Measurements from ENCODE around the gene EFCAB8. TPM values are rescaled to one million over a fixed set of nuclear protein-coding genes. Genes with fewer than 3 reads are reported as not detected.

The EFCAB8 gene
- total RNA-seq, 2 experiments from 2014 or later: not detected

- H3K4me1 ChIP-seq (ENCODE audit: insufficient read depth, low read length, poor library complexity, severe bottlenecking): peaks cover 5% of the 10 kb centered on the region
- TF ChIP-seq CTCF (conservative IDR thresholded peaks at IDR 0.05; ENCODE audit: low read length): no peak
- TF ChIP-seq EZH2phosphoT487 (IDR thresholded peaks at IDR 0.05; ENCODE audit: borderline replicate concordance, low read depth, low read length): no peak
- no peaks in the 10 kb centered on the region for H3K79me2 ChIP-seq (ENCODE audit: insufficient read depth, low read depth, low read length)
- no TSS peak for BruUV-seq (replicated peaks)
- no peak overlapping the region for H3K27ac ChIP-seq (ENCODE audit: low read depth, low read length, poor library complexity, severe bottlenecking)
- no peak for DNase-seq (ENCODE audit: low spot score)
- no peaks in the 10 kb centered on the region for H4K20me1 ChIP-seq (ENCODE audit: insufficient read depth, low read length)
- H3K4me3 ChIP-seq (ENCODE audit: low read depth, low read length, poor library complexity, severe bottlenecking): no peak overlapping the region
- intact Hi-C loops (cut with micrococcal nuclease; ENCODE audit: unreplicated experiment): no loop called here
- H3K36me3 ChIP-seq (ENCODE audit: insufficient read depth, low read length): no peaks in the 10 kb centered on the region
- ChIA-PET POLR2A (interaction anchor here (0.6 kb wide), 1 partner anchor 41 kb away, joined by 3 read pairs; no protein-coding TSS in a partner anchor), CTCF (ENCODE audit: unreplicated experiment) (interaction anchor here (0.7 kb wide), 1 partner anchor 159 kb away, joined by 3 read pairs; no protein-coding TSS in a partner anchor)
- H3K9me3 ChIP-seq (ENCODE audit: low read length): no peaks in the 10 kb centered on the region
- H3K4me2 ChIP-seq (ENCODE audit: low read length): no peak overlapping the region
- H2AFZ ChIP-seq (ENCODE audit: low read length): no peak overlapping the region
- no peaks in the 10 kb centered on the region for H3K9me2 ChIP-seq (ENCODE audit: insufficient read depth, low read length)
Measured at GRCh38 chr20:32977281-32978008, 118.7 kb downstream of the EFCAB8 start.

GRCh38 chr20:32978009-32978335 is 119.2 kb downstream of the EFCAB8 start:
- intact Hi-C loops (cut with micrococcal nuclease; ENCODE audit: unreplicated experiment): no loop called here

More at GRCh38 chr20:32978009-32978335, 119.2 kb downstream of the EFCAB8 start:
- peaks cover under 1% of the 10 kb centered on the region for H3K4me1 ChIP-seq (ENCODE audit: insufficient read depth, low read length, poor library complexity, severe bottlenecking)
- H3K36me3 ChIP-seq (ENCODE audit: insufficient read depth, low read length): no peaks in the 10 kb centered on the region
- no peak overlapping the region for H2AFZ ChIP-seq (ENCODE audit: low read length)
- POLR2A ChIA-PET: no interaction called here
- no peaks in the 10 kb centered on the region for H3K9me2 ChIP-seq (ENCODE audit: insufficient read depth, low read length)
- no peak for DNase-seq (ENCODE audit: low spot score)
- no peaks in the 10 kb centered on the region for H3K79me2 ChIP-seq (ENCODE audit: insufficient read depth, low read depth, low read length)
- CTCF ChIA-PET (ENCODE audit: unreplicated experiment): no interaction called here
- no peak overlapping the region for H3K4me3 ChIP-seq (ENCODE audit: low read depth, low read length, poor library complexity, severe bottlenecking)
- TF ChIP-seq EZH2phosphoT487 (IDR thresholded peaks at IDR 0.05; ENCODE audit: borderline replicate concordance, low read depth, low read length) (no peak), CTCF (conservative IDR thresholded peaks at IDR 0.05; ENCODE audit: low read length) (no peak)
- no peaks in the 10 kb centered on the region for H4K20me1 ChIP-seq (ENCODE audit: insufficient read depth, low read length)
- H3K27ac ChIP-seq (ENCODE audit: low read depth, low read length, poor library complexity, severe bottlenecking): no peak overlapping the region
- H3K9me3 ChIP-seq (ENCODE audit: low read length): no peaks in the 10 kb centered on the region
- H3K4me2 ChIP-seq (ENCODE audit: low read length): no peak overlapping the region
- BruUV-seq (replicated peaks): no TSS peak

Measured in OCI-LY7 (cell line).